ENCODE data around the gene ATXN7.

DNA sequence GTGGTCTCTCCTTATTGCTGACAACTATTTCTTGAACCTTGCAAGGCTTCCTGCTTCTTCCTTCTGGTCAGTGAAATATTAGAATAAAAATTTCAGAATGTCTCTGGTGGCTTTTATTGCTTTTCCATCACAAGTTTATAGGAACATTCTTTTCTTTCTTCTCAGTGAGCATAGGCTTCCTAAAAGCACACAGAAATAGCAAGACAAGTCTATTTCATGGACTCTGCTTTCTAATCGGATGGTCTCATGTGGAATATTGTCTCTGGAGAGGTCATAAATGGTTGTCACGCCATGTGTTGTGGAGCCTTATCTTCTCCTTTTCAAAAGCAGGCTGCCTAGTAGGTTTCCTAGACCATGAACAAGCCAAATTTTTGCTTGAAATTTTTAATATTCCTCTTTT, 169.4 kb downstream of the ATXN7 start:
- TF ChIP-seq, protein P1, sequence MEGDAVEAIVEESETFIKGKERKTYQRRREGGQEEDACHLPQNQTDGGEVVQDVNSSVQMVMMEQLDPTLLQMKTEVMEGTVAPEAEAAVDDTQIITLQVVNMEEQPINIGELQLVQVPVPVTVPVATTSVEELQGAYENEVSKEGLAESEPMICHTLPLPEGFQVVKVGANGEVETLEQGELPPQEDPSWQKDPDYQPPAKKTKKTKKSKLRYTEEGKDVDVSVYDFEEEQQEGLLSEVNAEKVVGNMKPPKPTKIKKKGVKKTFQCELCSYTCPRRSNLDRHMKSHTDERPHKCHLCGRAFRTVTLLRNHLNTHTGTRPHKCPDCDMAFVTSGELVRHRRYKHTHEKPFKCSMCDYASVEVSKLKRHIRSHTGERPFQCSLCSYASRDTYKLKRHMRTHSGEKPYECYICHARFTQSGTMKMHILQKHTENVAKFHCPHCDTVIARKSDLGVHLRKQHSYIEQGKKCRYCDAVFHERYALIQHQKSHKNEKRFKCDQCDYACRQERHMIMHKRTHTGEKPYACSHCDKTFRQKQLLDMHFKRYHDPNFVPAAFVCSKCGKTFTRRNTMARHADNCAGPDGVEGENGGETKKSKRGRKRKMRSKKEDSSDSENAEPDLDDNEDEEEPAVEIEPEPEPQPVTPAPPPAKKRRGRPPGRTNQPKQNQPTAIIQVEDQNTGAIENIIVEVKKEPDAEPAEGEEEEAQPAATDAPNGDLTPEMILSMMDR (conservative IDR thresholded peaks at IDR 0.05; ENCODE audit: low read depth, low read length): no peak
- TF ChIP-seq EZH2 (IDR thresholded peaks at IDR 0.05; ENCODE audit: low read length, unreplicated experiment): no peak
